Upper lobe of right lung (tissue), 1 donor: ENCODE results near the gene MSH3. TPM values are rescaled to one million over a fixed set of nuclear protein-coding genes. Genes with fewer than 3 reads are reported as not detected.

Experiments used
- ATAC-seq: fragments of 200-7000 bp; cut with Tn5 transposase; one replicate; pipeline ENCODE4 v1.9.1; 2020; ENCODE audit warnings: mild to moderate bottlenecking, moderate library complexity
- DNase-seq: peaks from one replicate; pipeline ENCODE4 v3.0.0-alpha.2; 2020
- H3K27ac ChIP-seq: fragments of 200-600 bp; one replicate; pipeline ENCODE4 v1.8.0; 2022
- H3K27me3 ChIP-seq: fragments of 200-600 bp; one replicate; pipeline ENCODE4 v1.8.0; 2022; ENCODE audit warnings: mild to moderate bottlenecking
- H3K36me3 ChIP-seq: fragments of 200-600 bp; one replicate; pipeline ENCODE4 v1.8.0; 2022
- H3K4me1 ChIP-seq: fragments of 200-600 bp; one replicate; pipeline ENCODE4 v1.8.0; 2022
- H3K4me3 ChIP-seq: fragments of 200-600 bp; one replicate; pipeline ENCODE4 v1.8.0; 2022; ENCODE audit warnings: mild to moderate bottlenecking
- H3K9me3 ChIP-seq: fragments of 200-600 bp; one replicate; pipeline ENCODE4 v1.8.0; 2022
- intact Hi-C: fragments of 100-400 bp; cut with DNase I; formaldehyde crosslinking; loops from one replicate; pipeline ENCODE4 v1.11.0; 2022
- total RNA-seq: library from RNA; stranded (reverse); fragmentation: NEBNext Ultra II Directional; extraction: Animal tissue kit (Norgen Biotek cat#: 25700); gene quantifications from one replicate; pipeline ENCODE4 v1.2.1, GENCODE V29; 2021
- TF ChIP-seq, protein P1 (sequence below): fragments of 200-600 bp; IDR thresholded peaks from one replicate; pipeline ENCODE4 v1.8.0; 2022; ENCODE audit warnings: antibody characterized with exemption
- donor health status: DM: no; HTN: yes; CAD: no; lungs with severe emphysema.

MSH3 gene
- total RNA-seq, 1 donor from 2014 or later = 13.7 TPM

DNA sequence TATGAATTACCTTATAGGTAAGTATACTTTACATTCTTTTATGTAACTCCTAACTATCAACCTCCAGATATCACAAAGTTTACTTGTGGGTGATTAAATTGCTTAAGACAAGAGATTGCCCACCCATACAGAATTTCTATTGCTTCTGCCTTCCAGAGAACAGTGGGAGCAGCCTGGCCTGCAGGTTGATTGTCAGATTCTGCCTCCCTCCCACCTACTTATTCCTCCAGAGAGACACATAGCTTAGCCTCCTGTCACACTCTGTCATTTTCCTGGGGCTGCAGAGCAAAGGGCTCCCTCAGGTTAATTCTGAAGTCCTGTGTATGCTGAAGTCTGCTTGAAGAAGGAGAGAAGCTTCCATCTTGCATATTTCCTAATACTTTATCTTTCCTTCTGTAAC is 48.8 kb downstream of the MSH3 start:
- ATAC-seq (no peak), DNase-seq (no peak)
- TF ChIP-seq, protein P1, sequence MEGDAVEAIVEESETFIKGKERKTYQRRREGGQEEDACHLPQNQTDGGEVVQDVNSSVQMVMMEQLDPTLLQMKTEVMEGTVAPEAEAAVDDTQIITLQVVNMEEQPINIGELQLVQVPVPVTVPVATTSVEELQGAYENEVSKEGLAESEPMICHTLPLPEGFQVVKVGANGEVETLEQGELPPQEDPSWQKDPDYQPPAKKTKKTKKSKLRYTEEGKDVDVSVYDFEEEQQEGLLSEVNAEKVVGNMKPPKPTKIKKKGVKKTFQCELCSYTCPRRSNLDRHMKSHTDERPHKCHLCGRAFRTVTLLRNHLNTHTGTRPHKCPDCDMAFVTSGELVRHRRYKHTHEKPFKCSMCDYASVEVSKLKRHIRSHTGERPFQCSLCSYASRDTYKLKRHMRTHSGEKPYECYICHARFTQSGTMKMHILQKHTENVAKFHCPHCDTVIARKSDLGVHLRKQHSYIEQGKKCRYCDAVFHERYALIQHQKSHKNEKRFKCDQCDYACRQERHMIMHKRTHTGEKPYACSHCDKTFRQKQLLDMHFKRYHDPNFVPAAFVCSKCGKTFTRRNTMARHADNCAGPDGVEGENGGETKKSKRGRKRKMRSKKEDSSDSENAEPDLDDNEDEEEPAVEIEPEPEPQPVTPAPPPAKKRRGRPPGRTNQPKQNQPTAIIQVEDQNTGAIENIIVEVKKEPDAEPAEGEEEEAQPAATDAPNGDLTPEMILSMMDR = no peak
- Histone ChIP-seq H3K4me1 (no peaks in the 10 kb centered on the region), H3K27me3 (no peaks in the 10 kb centered on the region), H3K36me3 (peaks cover 5% of the 10 kb centered on the region), H3K9me3 (no peaks in the 10 kb centered on the region), H3K27ac (no peak overlapping the region), H3K4me3 (no peak overlapping the region)
- intact Hi-C loops = no loop called here

DNA sequence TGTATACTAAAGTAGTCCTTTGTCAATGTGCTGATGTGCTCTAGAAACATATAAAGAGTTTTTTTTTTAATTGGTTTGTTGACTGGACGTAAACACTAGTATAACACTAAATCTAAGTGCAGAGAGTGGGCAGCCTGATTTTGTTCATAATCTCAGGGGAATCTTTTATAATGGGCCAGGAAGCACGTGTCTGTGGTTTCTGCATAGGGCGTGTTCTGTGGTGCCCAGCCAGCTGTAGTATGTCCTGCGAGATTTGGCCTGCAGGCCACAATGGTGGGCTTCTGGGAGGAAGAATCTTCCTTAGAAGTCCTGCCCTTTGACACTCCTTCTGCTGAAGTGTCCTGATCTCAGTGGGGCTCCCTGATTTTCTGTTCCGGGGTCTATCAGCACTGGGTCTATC is 49.3 kb downstream of the MSH3 start:
- no peak for ATAC-seq
- H3K27me3 ChIP-seq = no peaks in the 10 kb centered on the region

DNA sequence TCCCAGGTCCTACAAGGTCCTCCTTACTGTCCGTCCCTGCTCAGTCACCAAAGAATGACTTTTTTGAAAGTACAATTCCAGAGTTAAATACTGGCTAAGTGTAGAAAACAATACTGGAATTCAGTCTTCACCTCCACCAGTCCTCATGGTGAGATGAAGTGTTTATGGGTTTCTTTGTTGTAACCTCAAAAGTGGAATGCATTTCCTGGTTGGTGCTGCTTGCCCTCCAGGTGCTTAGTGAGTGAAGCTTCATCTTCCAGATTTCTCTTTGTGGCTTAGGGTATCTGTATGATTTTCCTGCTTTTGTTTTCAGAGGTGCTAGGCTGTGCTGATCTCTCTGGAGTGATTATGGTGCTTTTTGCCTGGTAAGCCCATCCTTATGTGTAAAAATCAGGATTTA is 49.8 kb downstream of the MSH3 start:
- no peak overlapping the region for H3K4me3 ChIP-seq
- intact Hi-C loops = no loop called here
- H3K27ac ChIP-seq = no peak overlapping the region
- H3K36me3 ChIP-seq = peaks cover 11% of the 10 kb centered on the region
- ATAC-seq (no peak), DNase-seq (no peak)
- TF ChIP-seq, protein P1 = no peak
- no peaks in the 10 kb centered on the region for H3K9me3 ChIP-seq
- no peaks in the 10 kb centered on the region for H3K4me1 ChIP-seq
- H3K27me3 ChIP-seq = no peaks in the 10 kb centered on the region

More for the DNA sequence above, 49.3 kb downstream of the MSH3 start:
- intact Hi-C loops = no loop called here
- H3K27ac ChIP-seq = no peak overlapping the region
- TF ChIP-seq, protein P1 = no peak
- no peaks in the 10 kb centered on the region for H3K4me1 ChIP-seq
- H3K9me3 ChIP-seq = no peaks in the 10 kb centered on the region
- no peak for DNase-seq
- peaks cover 9% of the 10 kb centered on the region for H3K36me3 ChIP-seq
- no peak overlapping the region for H3K4me3 ChIP-seq

DNA sequence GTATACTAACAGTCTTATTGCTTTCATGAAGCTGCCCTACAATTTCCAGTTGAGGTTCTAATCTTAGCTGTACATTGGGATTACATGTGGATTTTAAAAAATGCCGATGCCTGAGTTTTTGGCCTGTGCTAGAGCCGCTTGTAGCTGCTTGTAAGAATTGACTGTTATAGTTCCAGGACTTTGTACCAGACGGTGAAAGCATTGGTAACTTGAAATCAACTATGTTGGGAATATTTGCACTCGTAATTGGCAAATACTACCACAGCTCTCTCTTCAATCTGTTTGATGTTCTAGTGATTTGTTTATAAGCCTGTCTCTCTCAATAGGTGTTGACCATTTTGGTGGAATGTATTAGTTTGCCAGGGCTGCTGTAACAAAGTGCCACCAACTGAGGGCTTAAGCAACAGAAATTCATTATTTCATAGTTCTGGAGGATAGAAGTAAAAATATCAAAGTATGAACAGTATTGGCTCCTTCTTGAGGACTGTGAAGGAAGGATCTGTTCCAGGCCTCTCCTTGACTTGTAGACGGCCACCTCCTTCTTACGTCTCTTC is 50.8 kb downstream of the MSH3 start:
- ATAC-seq = no peak
- no peak for DNase-seq
- Histone ChIP-seq H3K27me3 (no peaks in the 10 kb centered on the region), H3K27ac (no peak overlapping the region), H3K36me3 (peaks cover 11% of the 10 kb centered on the region), H3K9me3 (no peaks in the 10 kb centered on the region), H3K4me1 (no peaks in the 10 kb centered on the region), H3K4me3 (no peak overlapping the region)
- TF ChIP-seq, protein P1 = no peak
- intact Hi-C loops = no loop called here

DNA sequence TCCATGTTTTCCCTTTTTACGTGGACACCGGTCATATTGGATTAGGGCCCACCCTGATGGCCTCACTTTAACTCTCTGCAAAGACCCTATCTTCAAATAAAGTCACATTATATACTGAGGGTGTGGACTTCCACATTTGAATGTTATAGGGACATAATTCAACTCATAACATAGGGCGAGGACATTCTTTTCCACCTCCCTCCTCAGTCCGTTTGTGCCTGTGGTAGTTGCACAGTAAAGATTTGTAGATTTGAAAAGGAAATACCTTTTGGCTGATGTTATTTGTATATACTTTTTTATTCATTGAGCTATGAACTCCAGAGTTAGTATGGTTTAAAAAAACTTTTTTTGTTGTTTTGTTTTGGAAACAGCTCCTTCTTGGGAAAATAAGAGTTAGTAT is 51.3 kb downstream of the MSH3 start:
- Histone ChIP-seq H3K36me3 (peaks cover 11% of the 10 kb centered on the region), H3K4me1 (no peaks in the 10 kb centered on the region), H3K4me3 (no peak overlapping the region), H3K9me3 (no peaks in the 10 kb centered on the region), H3K27me3 (no peaks in the 10 kb centered on the region), H3K27ac (no peak overlapping the region)
- ATAC-seq = no peak
- TF ChIP-seq, protein P1 = no peak
- DNase-seq = no peak
- intact Hi-C loops = no loop called here
